Activated T-cell treated with anti-CD3 and anti-CD28 coated beads, Interleukin-2, amount 50 U/mL, for 24 hours (primary cell): ENCODE results near the gene CYSLTR1.
A peak's percentile ranks its signal among the peaks of the same experiment; 100 is the strongest.

Experiments used
- DNase-seq: peaks from one replicate; pipeline ENCODE4 v3.0.0-alpha.2; 2020
- H3K27ac Mint-ChIP-seq: 2 replicates; pipeline ENCODE4 v1.8.0; 2020; ENCODE audit warnings: mild to moderate bottlenecking, mixed read lengths
- H3K27me3 Mint-ChIP-seq: 2 replicates; pipeline ENCODE4 v1.8.0; 2020; ENCODE audit warnings: mixed read lengths
- H3K36me3 Mint-ChIP-seq: 2 replicates; pipeline ENCODE4 v1.8.0; 2020; ENCODE audit warnings: low read depth, mixed read lengths
- H3K4me1 Mint-ChIP-seq: 2 replicates; pipeline ENCODE4 v1.8.0; 2020; ENCODE audit warnings: low read depth, mixed read lengths
- H3K4me3 Mint-ChIP-seq: 2 replicates; pipeline ENCODE4 v1.8.0; 2020; ENCODE audit warnings: mild to moderate bottlenecking, moderate library complexity, mixed read lengths
- H3K9me3 Mint-ChIP-seq: 2 replicates; pipeline ENCODE4 v1.8.0; 2020; ENCODE audit warnings: mixed read lengths

CYSLTR1 gene, protein sequence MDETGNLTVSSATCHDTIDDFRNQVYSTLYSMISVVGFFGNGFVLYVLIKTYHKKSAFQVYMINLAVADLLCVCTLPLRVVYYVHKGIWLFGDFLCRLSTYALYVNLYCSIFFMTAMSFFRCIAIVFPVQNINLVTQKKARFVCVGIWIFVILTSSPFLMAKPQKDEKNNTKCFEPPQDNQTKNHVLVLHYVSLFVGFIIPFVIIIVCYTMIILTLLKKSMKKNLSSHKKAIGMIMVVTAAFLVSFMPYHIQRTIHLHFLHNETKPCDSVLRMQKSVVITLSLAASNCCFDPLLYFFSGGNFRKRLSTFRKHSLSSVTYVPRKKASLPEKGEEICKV

DNA sequence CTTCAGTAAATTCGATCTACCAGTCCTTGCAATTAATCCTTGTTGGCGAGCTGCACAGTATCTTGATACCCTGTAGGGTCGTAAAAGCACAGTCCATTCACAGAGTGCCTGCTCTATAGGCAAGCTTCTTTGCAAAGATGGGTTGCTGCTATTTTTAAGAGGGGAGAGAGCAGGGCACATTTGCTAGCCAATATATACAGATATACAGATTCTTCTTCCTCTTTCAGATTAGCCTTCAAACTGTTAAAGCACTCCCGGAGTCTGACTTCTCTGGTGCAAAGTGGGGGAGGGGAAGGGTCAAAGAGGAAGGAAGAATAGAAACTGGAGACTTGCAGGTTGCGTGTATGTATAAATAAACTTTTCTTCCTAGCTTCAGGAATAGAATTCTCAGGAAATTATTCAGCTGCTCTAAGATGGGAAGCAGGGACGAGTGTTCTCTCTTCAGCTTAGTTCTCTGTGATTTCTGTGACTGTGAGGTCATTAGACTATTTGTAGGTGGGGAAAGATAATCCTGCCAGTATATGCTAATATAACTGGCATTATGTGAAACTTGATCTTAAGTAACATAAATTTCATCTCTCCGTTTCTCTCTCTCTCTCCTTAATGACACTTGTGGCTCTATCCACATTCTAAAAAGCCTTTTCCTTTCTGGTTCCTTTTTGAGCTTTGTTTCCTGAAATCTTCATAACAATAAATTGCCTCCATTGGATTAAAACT, at the start of gene CYSLTR1:
CYSLTR1 (minus strand) TSS at position 242 of the 717 bp plus-strand sequence. CDS start 53,865 bp downstream, outside the sequence.
- no peak for DNase-seq
- Mint-ChIP-seq H3K9me3 (no peaks in the 10 kb centered on the region), H3K27me3 (peaks cover 26% of the 10 kb centered on the region), H3K4me1 (peaks cover 69% of the 10 kb centered on the region), H3K4me3 (peak within 1 kb of the TSS; percentile 71), H3K36me3 (no peaks in the 10 kb centered on the region), H3K27ac (peak within 1 kb of the TSS; percentile 65)

DNA sequence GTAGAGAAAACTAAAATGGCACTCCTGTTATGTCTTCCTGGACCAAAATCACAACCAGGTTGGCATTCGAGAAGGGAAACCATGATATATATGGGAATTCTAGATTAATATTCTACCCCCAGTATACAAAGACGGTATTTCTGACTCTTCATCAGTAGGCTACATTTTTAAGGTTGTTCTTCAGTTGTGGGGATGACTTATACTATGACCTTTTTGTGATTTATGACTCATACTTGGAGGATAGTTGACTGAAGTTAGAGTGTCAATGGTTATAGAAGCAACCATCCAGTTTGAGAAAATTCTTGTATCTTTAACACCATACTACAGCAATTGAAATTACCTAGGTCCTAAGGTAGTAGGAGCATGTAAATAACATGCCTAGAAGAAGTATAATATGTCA, 49.8 kb upstream of the CYSLTR1 start:
- Mint-ChIP-seq H3K27me3 (peaks cover 46% of the 10 kb centered on the region), H3K4me3 (no peak overlapping the region), H3K27ac (no peak overlapping the region), H3K9me3 (peaks cover 9% of the 10 kb centered on the region), H3K4me1 (peaks cover 34% of the 10 kb centered on the region), H3K36me3 (no peaks in the 10 kb centered on the region)
- DNase-seq: no peak

DNA sequence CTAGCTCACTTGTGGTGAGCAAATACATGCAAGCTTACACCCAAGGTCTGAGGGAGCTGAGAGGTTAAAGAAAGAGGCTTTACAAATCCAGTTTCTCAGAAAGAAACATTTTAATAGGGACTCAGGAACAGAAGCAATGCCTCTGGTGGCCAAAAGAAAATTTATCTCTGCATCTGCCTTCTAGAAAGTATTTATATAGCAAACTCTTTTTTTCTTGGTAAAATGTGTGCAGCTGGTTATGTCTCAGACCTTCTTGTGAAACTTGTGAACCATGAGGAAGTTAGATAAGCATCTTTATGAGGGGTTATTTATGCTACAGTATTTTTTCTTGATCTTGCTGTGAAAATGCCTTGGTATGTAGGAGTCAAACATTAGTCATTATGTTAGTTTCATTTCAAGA, 48.5 kb upstream of the CYSLTR1 start:
- Mint-ChIP-seq H3K36me3 (no peaks in the 10 kb centered on the region), H3K27ac (peak overlapping the region; percentile 0), H3K4me1 (peaks cover 39% of the 10 kb centered on the region), H3K27me3 (peaks cover 46% of the 10 kb centered on the region), H3K9me3 (peaks cover 8% of the 10 kb centered on the region), H3K4me3 (no peak overlapping the region)
- DNase-seq: no peak

DNA sequence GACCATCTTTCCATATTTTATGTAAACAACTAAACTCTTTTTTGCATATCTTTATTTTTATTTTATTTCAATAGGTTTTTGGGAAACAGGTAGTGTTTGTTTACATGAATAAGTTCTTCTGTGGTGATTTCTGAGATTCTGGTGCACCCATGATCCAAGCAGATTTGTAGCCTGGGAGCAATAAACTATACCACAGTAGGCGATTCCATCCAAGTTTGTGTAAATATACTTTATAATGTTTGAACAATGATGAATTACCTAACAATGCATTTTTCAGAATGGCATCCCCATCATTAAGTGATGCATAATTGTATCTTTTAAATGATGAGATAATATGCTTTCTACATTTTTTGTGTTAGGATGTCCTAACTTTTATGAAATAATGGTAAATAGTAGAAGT, 39.2 kb upstream of the CYSLTR1 start:
- Mint-ChIP-seq H3K4me3 (no peak overlapping the region), H3K36me3 (no peaks in the 10 kb centered on the region), H3K27me3 (peaks cover 28% of the 10 kb centered on the region), H3K9me3 (peaks cover 9% of the 10 kb centered on the region), H3K4me1 (peaks cover 3% of the 10 kb centered on the region), H3K27ac (no peak overlapping the region)
- no peak for DNase-seq

DNA sequence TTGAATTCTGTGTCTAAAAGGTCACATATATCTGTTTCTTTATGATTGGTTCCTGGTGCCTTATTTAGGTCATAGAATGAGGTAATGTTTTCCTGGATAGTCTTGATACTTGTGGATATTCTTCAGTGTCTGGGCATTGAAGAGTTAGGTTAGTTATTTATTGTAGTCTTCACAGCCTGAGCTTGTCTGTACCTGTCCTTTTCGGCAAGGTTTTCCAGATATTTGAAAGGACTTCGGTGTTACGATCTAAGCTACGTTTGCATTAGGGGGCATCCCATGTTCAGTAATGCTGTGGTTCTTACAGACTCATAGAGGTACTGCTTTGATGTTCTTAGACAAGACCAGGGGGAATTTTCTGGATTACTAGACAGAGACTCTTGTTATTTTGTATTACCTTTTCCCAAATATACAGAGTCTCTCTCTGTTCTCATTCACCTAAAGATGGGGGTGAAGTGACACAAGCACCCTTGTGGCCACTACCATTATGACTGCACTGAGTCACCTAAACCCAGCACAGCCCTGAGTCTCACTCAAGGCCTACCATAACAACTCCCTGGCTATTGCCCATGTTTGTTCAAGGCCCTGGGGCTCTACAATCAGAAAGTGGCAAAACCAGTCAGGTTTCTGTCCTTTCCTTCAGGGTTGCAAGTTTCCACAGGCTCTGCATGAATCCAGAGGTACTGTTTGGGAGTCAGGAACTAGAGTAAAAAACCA, 30.1 kb upstream of the CYSLTR1 start:
- peaks cover 8% of the 10 kb centered on the region for H3K9me3 Mint-ChIP-seq
- H3K27me3 Mint-ChIP-seq: peaks cover 47% of the 10 kb centered on the region
- H3K4me3 Mint-ChIP-seq: no peak overlapping the region
- no peaks in the 10 kb centered on the region for H3K4me1 Mint-ChIP-seq
- H3K27ac Mint-ChIP-seq: no peak overlapping the region
- DNase-seq: no peak
- H3K36me3 Mint-ChIP-seq: no peaks in the 10 kb centered on the region

DNA sequence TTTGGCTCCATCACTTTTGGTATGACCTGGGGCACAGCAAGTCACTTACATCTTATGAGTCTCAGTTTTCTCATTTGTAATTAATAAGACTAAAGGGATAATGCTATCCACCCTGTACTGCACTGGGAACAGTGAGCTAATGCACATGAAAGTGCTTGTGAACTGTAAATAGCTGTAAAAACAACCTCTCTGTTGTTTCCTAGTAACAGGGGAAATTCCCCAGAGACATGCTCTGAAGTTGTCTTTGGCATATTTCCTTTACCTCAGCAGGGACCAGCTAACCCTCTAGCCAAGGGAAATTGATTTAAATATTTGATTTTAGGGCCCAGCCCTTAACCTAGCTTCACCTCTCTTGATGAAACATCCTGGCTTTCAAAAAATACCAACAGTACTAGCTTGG, 6.1 kb upstream of the CYSLTR1 start:
- Mint-ChIP-seq H3K9me3 (peaks cover 3% of the 10 kb centered on the region), H3K4me3 (no peak overlapping the region), H3K27ac (peak overlapping the region; percentile 42), H3K36me3 (no peaks in the 10 kb centered on the region), H3K27me3 (peaks cover 23% of the 10 kb centered on the region), H3K4me1 (peaks cover 63% of the 10 kb centered on the region)
- no peak for DNase-seq

DNA sequence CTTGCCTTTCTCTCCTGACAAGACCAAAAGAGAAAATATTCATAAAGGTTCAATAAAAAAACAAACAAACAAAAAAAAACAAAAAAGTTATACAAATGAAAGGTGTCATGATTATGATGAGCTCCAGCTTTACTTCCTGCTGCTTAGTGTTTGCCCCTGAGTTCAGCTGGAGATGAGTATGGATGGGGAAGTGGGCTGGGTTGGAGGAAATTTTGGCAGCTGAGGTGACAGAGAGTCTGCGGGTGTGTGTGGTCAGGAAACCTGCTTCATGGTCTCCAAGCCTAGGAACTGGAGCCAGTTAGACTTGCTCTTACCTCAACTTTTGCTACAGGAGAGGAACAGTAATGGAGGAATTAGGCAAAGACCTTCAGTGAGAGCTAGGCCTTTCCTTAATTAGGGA, 4.3 kb upstream of the CYSLTR1 start:
- H3K4me3 Mint-ChIP-seq: no peak overlapping the region
- no peak for DNase-seq
- peaks cover 3% of the 10 kb centered on the region for H3K9me3 Mint-ChIP-seq
- H3K36me3 Mint-ChIP-seq: no peaks in the 10 kb centered on the region
- H3K27me3 Mint-ChIP-seq: peaks cover 29% of the 10 kb centered on the region
- peaks cover 76% of the 10 kb centered on the region for H3K4me1 Mint-ChIP-seq
- no peak overlapping the region for H3K27ac Mint-ChIP-seq

DNA sequence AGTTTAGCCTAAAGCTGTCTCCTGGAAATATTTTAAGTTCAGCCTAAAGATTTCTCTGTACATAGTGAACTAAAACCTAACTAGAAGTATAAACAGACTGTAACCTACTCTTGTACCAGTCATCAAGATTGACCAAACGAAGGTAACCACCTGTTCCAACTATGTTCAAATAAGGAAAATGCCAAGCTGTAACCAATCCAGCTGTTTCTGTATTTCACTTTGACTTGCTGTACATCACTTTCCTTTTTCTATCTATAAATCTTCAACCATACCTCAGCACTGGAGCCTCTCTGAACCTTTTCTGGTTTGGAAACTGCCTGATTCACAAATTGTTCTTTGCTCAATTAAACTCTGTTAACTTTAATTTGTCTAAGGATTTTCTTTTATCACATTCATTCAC, 3.1 kb upstream of the CYSLTR1 start:
- no peak overlapping the region for H3K4me3 Mint-ChIP-seq
- H3K4me1 Mint-ChIP-seq: peaks cover 72% of the 10 kb centered on the region
- H3K9me3 Mint-ChIP-seq: no peaks in the 10 kb centered on the region
- H3K27ac Mint-ChIP-seq: peak overlapping the region; percentile 72
- peaks cover 29% of the 10 kb centered on the region for H3K27me3 Mint-ChIP-seq
- no peaks in the 10 kb centered on the region for H3K36me3 Mint-ChIP-seq
- DNase-seq: no peak

DNA sequence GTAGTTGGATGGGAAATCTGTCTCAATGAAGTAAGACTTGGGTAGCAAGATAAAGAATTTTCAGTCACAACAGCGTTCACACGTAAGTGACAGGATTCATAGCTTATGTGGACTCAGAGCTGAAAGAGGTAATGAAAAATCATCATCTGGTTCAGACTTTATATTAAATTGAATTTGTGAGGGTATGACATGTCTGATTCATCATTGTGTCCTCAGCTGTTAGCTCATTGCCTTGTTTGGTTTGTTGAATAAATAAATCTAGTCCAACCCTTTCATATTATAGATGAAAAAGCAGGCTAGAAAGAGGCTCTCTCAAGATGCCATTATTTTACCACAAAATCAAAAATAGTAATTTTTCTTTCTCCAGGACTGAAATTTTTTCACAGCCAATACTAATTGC, 2.7 kb upstream of the CYSLTR1 start:
- Mint-ChIP-seq H3K4me1 (peaks cover 71% of the 10 kb centered on the region), H3K36me3 (no peaks in the 10 kb centered on the region), H3K27me3 (peaks cover 29% of the 10 kb centered on the region), H3K4me3 (no peak overlapping the region), H3K27ac (no peak overlapping the region), H3K9me3 (no peaks in the 10 kb centered on the region)
- no peak for DNase-seq

DNA sequence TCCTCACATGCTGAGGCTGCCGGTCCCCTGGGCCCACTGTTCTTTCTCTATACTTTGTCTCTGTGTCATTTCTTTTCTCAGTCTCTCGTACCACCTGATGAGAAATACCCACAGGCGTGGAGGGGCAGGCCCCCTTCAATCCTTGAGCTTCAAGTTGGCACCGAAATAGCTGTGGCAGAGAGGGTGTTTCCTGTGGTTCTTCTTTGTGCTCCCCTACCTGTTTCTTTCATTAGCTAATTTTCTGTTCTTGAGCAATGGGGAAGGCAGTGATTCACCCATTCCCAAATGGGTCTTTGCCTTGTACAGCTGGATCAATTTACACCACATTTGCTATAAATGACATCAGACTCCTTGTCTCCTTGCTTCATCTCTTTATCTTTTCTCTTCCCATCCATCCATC, 2.1 kb upstream of the CYSLTR1 start:
- DNase-seq: no peak
- H3K36me3 Mint-ChIP-seq: no peaks in the 10 kb centered on the region
- no peaks in the 10 kb centered on the region for H3K9me3 Mint-ChIP-seq
- peak overlapping the region; percentile 54 for H3K27ac Mint-ChIP-seq
- peaks cover 26% of the 10 kb centered on the region for H3K27me3 Mint-ChIP-seq
- peaks cover 69% of the 10 kb centered on the region for H3K4me1 Mint-ChIP-seq
- H3K4me3 Mint-ChIP-seq: peak overlapping the region; percentile 34

DNA sequence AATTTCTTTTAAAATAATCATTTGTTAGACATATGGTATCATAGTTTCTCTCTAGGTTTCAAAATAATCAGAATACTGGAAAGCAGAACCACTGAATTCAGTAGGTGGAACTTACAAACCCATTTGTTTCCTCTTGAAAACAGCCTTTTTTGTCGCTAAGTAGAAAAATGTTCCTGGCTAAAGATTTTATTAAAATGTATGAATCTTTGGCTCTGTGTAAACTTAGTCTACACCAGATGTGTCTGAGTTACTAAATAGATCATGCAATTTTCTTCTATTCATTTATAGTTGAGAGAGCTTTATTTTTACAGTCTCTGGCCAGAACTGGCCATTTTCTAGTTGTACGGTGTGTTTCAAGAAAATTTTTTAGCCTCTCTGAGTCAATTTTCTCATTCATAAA, 1.0 kb downstream of the CYSLTR1 start:
- no peak for DNase-seq
- peak overlapping the region; percentile 57 for H3K27ac Mint-ChIP-seq
- H3K4me1 Mint-ChIP-seq: peaks cover 71% of the 10 kb centered on the region
- H3K9me3 Mint-ChIP-seq: peaks cover 2% of the 10 kb centered on the region
- peaks cover 20% of the 10 kb centered on the region for H3K27me3 Mint-ChIP-seq
- H3K36me3 Mint-ChIP-seq: no peaks in the 10 kb centered on the region
- peak overlapping the region; percentile 71 for H3K4me3 Mint-ChIP-seq

DNA sequence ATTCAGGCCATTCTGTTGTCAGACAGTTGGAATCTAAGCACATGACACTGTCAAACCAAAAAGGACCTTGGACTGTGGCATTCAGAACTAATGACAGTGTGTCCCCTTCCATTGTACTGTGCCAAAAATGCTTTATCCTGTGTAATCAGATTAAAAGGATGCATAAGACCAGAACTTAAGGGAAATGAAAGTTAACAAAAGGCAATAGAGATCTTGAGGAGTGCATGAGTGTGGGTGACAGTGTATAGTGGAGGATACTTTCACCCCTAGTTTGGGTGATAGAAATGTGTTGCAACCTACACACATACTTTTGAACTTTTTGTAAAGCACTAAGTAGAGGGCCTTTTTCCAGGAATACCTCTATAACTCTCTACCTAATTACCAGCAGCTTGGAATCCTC, 4.5 kb downstream of the CYSLTR1 start:
- peaks cover 49% of the 10 kb centered on the region for H3K4me1 Mint-ChIP-seq
- H3K36me3 Mint-ChIP-seq: no peaks in the 10 kb centered on the region
- no peak for DNase-seq
- H3K9me3 Mint-ChIP-seq: peaks cover 2% of the 10 kb centered on the region
- peak overlapping the region; percentile 83 for H3K27ac Mint-ChIP-seq
- H3K4me3 Mint-ChIP-seq: peak overlapping the region; percentile 19
- H3K27me3 Mint-ChIP-seq: peaks cover 6% of the 10 kb centered on the region

DNA sequence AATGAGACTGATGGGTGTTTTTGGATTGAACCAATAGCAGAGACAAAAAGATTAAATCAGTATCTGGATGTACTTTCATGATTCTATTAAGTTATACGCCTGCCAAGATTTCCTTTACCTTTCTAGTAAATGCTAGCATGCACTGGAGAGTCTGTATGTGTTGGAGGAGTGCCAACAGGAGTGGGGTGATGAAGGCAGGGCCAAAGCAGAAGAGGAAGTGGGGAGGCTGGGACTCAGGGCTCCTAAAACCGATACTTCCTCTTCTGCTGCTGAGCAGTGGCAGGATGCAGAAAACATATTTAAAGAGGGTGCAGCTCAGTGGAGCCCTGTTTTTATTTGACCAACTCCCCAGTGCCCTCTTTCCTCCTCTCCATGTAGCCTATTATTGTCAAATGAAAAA, 5.6 kb downstream of the CYSLTR1 start:
- Mint-ChIP-seq H3K9me3 (peaks cover 2% of the 10 kb centered on the region), H3K27ac (peak overlapping the region; percentile 79), H3K27me3 (no peaks in the 10 kb centered on the region), H3K4me1 (peaks cover 42% of the 10 kb centered on the region), H3K4me3 (peak overlapping the region; percentile 32), H3K36me3 (no peaks in the 10 kb centered on the region)
- no peak for DNase-seq

DNA sequence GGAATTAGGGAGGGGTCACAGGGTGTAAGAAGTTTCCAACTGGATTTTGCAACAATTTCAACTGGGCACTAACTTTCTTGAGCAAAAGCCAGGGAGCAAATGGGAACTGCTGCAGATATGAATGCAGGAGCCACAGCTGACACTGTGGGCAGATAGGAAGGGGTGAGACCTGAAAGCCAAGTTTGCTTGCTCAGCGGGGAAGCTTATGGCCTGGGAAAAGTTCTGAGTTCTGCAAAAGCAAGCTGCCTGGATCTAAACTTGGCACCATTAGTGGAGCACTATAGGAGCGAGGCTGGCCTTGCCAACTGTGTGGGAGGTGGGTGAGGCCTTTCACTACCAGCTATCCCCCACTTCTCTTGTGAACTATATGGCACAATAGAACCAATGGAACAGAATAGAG, 11.1 kb downstream of the CYSLTR1 start:
- H3K9me3 Mint-ChIP-seq: no peaks in the 10 kb centered on the region
- no peak overlapping the region for H3K27ac Mint-ChIP-seq
- peaks cover 16% of the 10 kb centered on the region for H3K27me3 Mint-ChIP-seq
- H3K36me3 Mint-ChIP-seq: no peaks in the 10 kb centered on the region
- no peak for DNase-seq
- no peak overlapping the region for H3K4me3 Mint-ChIP-seq
- peaks cover 44% of the 10 kb centered on the region for H3K4me1 Mint-ChIP-seq

DNA sequence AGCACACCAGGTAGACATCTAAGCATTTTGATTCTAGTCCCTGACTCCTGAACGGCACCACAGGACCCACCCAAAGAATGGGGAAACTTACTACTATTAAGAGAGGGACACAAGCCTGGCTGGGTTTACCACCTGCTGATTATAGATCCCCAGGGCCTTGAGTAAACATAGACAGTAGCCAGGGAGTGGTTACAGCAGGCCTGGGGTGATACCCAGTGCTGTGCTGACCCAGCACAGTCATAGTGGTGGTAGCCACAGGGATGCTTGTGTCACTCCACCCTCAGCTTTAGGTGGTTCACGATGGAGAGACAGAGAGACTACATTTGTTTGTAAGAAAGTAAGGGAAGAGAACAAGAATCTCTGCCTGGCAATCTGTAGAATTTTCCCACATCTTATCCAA, 11.7 kb downstream of the CYSLTR1 start:
- no peak overlapping the region for H3K4me3 Mint-ChIP-seq
- H3K4me1 Mint-ChIP-seq: peaks cover 40% of the 10 kb centered on the region
- H3K27ac Mint-ChIP-seq: no peak overlapping the region
- peaks cover 16% of the 10 kb centered on the region for H3K27me3 Mint-ChIP-seq
- no peak for DNase-seq
- no peaks in the 10 kb centered on the region for H3K9me3 Mint-ChIP-seq
- H3K36me3 Mint-ChIP-seq: no peaks in the 10 kb centered on the region
